Coronary artery (tissue), 2 donors: Measurements from ENCODE around the gene TPO.

Experiments used
- DNase-seq: peaks from one replicate; pipeline ENCODE4 v3.0.0-alpha.2; 2017; ENCODE audit warnings: low spot score
- H3K27ac ChIP-seq, 2 donors: fragments of 200-600 bp; sonication (generic); one replicate each; pipeline ENCODE4 v1.5.1; 2016 to 2019
- H3K4me3 ChIP-seq: fragments of 200-600 bp; sonication (generic); 2 replicates; pipeline ENCODE4 v1.5.1; 2016; ENCODE audit warnings: mild to moderate bottlenecking, moderate library complexity
- TF ChIP-seq, protein P1 (sequence below): fragments of 200-600 bp; sonication (generic); IDR thresholded peaks from one replicate; pipeline ENCODE4 v1.5.1; 2019; ENCODE audit warnings: antibody characterized with exemption

Gene TPO

DNA sequence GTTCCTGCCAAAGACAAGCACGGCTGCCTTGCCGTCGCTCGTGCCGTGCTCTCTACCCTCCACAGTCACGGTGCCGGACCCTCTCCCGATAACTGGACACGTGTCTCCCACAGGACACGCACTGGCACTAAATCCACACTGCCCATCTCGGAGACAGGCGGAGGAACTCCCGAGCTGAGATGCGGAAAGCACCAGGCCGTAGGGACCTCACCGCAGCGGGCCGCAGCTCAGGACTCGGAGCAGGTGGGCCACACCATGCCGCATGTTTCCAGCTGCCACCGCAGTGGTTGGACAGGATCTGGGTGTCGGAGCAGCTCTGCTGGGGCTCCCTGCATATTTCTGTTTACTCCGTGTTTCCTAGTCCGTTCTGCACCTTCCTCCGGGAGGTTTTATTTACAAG lies 127.2 kb downstream of the TPO start:
- TF ChIP-seq, protein P1, sequence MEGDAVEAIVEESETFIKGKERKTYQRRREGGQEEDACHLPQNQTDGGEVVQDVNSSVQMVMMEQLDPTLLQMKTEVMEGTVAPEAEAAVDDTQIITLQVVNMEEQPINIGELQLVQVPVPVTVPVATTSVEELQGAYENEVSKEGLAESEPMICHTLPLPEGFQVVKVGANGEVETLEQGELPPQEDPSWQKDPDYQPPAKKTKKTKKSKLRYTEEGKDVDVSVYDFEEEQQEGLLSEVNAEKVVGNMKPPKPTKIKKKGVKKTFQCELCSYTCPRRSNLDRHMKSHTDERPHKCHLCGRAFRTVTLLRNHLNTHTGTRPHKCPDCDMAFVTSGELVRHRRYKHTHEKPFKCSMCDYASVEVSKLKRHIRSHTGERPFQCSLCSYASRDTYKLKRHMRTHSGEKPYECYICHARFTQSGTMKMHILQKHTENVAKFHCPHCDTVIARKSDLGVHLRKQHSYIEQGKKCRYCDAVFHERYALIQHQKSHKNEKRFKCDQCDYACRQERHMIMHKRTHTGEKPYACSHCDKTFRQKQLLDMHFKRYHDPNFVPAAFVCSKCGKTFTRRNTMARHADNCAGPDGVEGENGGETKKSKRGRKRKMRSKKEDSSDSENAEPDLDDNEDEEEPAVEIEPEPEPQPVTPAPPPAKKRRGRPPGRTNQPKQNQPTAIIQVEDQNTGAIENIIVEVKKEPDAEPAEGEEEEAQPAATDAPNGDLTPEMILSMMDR, result no peak
- no peak for DNase-seq
- no peak overlapping the region for H3K4me3 ChIP-seq
- no peak overlapping the region for H3K27ac ChIP-seq

DNA sequence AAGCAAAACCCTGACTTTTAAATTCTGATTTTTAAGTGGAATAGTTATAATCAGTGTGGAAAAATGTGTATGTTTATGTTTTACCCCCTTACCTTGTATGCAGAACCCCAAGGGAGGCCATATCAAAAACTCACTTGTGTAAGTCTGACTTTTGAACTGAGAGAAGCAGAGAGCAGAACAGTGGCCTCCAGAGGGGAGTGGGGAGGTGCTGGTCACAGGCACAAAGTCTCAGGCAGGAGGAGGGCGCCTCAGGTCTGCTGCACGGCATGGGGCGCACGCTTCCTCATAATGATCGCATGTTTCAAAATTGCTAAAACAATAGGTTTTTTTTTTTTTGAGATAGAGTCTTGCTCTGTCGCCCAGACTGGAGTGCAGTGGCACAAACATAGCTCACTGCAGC lies 127.8 kb downstream of the TPO start:
- no peak overlapping the region for H3K4me3 ChIP-seq
- TF ChIP-seq, protein P1, result no peak
- no peak for DNase-seq
- H3K27ac ChIP-seq, result no peak overlapping the region

DNA sequence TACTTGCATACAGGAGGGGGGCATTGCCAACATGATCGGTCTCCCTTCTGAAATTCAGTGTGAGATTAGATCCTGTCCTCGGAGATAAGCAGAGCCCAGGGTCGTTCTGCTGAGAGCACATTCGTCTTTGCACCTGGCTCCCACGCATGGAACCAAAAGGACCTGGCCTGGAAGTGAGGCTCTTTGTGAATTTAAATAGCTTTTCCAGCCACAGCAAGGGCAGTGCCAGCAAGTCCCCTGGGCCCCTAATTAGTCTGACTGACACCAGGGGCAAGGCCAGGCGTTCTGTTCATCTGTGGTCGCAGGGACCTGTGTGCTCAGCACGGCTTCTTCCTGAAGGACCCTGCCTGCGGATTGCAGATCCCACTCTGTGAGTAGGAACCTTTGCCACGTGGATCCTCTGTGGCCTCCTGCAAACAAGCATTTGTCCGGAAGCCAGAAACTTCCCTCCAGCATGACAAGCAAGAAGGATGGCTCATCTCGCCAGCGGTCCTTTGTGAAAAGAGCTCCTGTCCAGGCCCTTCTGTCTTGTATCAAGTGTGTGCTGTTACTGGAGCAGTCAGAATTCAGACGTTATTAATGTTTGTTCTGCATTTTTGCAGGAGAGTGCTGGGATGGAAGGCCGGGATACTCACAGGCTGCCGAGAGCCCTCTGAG lies 128.7 kb downstream of the TPO start:
- TF ChIP-seq, protein P1, result no peak
- Histone ChIP-seq H3K27ac (no peak overlapping the region), H3K4me3 (no peak overlapping the region)
- DNase-seq, result no peak

DNA sequence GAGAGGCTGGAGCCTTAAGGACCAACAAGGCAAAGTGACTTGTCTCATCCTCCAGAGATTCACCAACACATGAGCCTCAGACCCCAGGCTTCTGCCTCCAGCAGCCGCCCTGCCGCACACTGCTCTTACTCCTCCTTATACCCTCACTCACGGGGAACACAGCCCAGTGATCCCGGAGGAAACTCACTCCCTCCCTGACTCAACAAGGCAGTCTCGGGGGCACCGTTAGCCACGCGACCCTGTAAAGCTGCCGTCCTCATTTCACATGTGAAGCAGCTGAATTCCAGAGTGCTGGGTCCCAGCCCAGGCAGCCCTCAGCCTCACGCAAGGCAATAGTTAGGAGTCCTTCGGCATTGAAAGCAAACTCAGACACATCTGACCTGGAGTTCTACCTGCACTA lies 129.7 kb downstream of the TPO start:
- Histone ChIP-seq H3K4me3 (no peak overlapping the region), H3K27ac (no peak overlapping the region)
- no peak for DNase-seq
- TF ChIP-seq, protein P1, result no peak

DNA sequence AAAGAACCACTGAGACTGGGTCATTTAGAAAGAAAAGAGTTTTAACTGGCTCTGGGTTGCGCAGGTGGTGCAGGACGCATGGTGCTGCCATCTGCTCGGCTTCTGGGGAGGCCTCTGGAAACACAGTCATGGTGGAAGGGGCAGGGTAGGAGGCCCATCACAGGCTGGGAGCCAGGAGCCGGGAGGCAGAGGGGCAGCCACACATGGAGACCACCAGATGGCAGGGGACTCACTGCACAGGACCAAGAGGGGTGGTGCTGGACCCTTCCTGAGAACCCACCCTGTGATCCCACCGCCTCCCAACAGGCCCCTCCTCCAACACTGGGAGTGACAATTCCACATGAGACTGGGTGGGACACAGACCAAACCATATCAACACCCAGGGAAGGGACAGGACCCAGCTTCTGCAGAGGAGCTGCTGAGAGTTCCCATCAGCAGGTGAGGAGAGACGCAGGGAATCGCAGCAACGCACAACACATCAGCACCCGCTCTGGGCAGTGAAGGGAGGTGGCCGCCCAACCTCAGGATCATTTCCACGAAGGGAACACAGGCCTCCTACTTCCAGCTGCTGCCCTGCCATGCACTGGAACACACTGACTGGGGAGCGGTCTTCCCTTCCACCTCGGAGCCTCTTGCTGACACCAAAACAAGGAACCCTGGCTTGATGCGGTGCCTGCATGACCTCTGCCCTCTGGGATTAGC lies 130.7 kb downstream of the TPO start:
- TF ChIP-seq, protein P1, result no peak

DNA sequence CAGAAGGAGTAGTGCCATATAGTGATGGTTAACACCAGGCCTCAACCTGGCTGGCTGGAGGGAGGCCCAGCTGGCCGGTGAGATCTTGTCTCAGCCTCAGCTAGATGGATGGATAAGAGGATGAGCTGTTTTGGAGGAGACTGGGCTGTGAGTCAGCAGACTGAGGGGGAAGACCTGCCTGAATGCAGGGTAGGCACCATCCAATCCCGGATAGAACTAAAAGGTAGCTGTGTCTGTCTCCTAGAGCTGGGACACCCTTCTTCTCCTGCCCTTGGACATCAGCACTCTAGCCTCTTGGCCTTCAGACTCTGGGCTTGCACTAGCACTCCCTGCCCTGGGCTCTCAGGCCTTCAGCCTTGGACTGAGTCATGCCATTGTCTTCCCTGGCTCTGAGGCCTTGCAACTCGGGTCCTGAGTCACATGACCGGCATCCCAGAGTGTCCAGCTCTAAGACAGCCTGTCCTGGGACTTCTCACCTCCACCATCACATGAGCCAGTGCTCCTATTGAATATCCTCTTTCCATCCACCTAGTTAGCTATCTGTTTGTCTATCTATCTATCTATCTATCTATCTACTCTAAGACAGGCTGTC lies 131.3 kb downstream of the TPO start:
- TF ChIP-seq, protein P1, result no peak
- Histone ChIP-seq H3K4me3 (no peak overlapping the region), H3K27ac (no peak overlapping the region)
- no peak for DNase-seq

More for the DNA sequence above, 130.7 kb downstream of the TPO start:
- H3K27ac ChIP-seq, result no peak overlapping the region
- no peak overlapping the region for H3K4me3 ChIP-seq
- no peak for DNase-seq
